PFSK-1 (cell line): ENCODE results near the gene BEST1.

Experiments
- FOXP2 ChIP-seq: optimal IDR thresholded peaks from 2 replicates; pipeline ENCODE3; 2011; ENCODE audit warnings: borderline replicate concordance, control low read depth, inconsistent platforms; ENCODE audit not compliant: insufficient read depth; ENCODE audit errors: extremely low read length, extremely low read depth
- POLR2AphosphoS5 ChIP-seq: IDR thresholded peaks from 2 replicates; pipeline ENCODE4 v1.6.1; 2012; ENCODE audit warnings: low read depth, mild to moderate bottlenecking, control low read depth, low read length, moderate library complexity
- REST ChIP-seq, 2 experiments: IDR thresholded peaks; 2 replicates each; pipeline versions ENCODE4 v1.6.1 to v1.8.0; 2011 to 2012; ENCODE audit warnings: low read depth in 2 of 2, low read length in 2 of 2, control low read depth in 1 of 2, inconsistent platforms in 1 of 2, mild to moderate bottlenecking in 1 of 2, moderate library complexity in 1 of 2; ENCODE audit not compliant: insufficient read depth in 1 of 2
- SIN3A ChIP-seq: IDR thresholded peaks from 2 replicates; pipeline ENCODE4 v1.6.1; 2012; ENCODE audit warnings: mild to moderate bottlenecking, low read length, moderate library complexity, borderline replicate concordance; ENCODE audit not compliant: insufficient read depth
- TAF1 ChIP-seq: IDR thresholded peaks from 2 replicates; pipeline ENCODE4 v1.6.1; 2012; ENCODE audit warnings: low read length, control low read depth, borderline replicate concordance; ENCODE audit not compliant: insufficient read depth

BEST1 gene

GRCh38 chr11:61959678-61960077 lies 9.5 kb downstream of the BEST1 start:
- TF ChIP-seq SIN3A: no peak
- TF ChIP-seq TAF1: no peak
- TF ChIP-seq REST (IDR thresholded peaks at IDR 0.05; ENCODE audit: insufficient read depth in 1 of 2, low read depth in 2 of 2, low read length in 2 of 2): no peak
- TF ChIP-seq FOXP2: no peak
- TF ChIP-seq POLR2AphosphoS5: no peak

GRCh38 chr11:61960532-61960931 lies 10.4 kb downstream of the BEST1 start:
- TF ChIP-seq TAF1: no peak
- TF ChIP-seq REST (IDR thresholded peaks at IDR 0.05; ENCODE audit: insufficient read depth in 1 of 2, low read depth in 2 of 2, low read length in 2 of 2): no peak
- no peak for TF ChIP-seq FOXP2
- TF ChIP-seq SIN3A: no peak
- no peak for TF ChIP-seq POLR2AphosphoS5

- no peak for TF ChIP-seq SIN3A
- no peak for TF ChIP-seq POLR2AphosphoS5
- no peak for TF ChIP-seq FOXP2
Measured at GRCh38 chr11:61961570-61962212, 11.5 kb downstream of the BEST1 start.

- TF ChIP-seq FOXP2 (no peak), POLR2AphosphoS5 (no peak), SIN3A (no peak), TAF1 (no peak), REST (IDR thresholded peaks at IDR 0.05; ENCODE audit: insufficient read depth in 1 of 2, low read depth in 2 of 2, low read length in 2 of 2) (no peak)
Measured at GRCh38 chr11:61962213-61963015, 12.3 kb downstream of the BEST1 start.

GRCh38 chr11:61963016-61963281 lies 12.8 kb downstream of the BEST1 start:
- TF ChIP-seq SIN3A (no peak), FOXP2 (no peak), REST (IDR thresholded peaks at IDR 0.05; ENCODE audit: insufficient read depth in 1 of 2, low read depth in 2 of 2, low read length in 2 of 2) (no peak), TAF1 (no peak), POLR2AphosphoS5 (no peak)
